GM15510 (cell line): ENCODE measurements around the gene ATP11A.

Experiments used
- POLR2A ChIP-seq: IDR thresholded peaks from 3 replicates; pipeline ENCODE4 v1.6.1; 2011; ENCODE audit warnings: borderline replicate concordance; ENCODE audit not compliant: insufficient read length; ENCODE audit errors: extremely low read depth

Gene ATP11A

GRCh38 chr13:112732679-112733078 is 42.8 kb downstream of the ATP11A start:
- TF ChIP-seq POLR2A = no peak

- TF ChIP-seq POLR2A = no peak
These were observed 43.3 kb downstream of the ATP11A start for GRCh38 chr13:112733112-112733511.

GRCh38 chr13:112733661-112734379 is 44.0 kb downstream of the ATP11A start:
- no peak for TF ChIP-seq POLR2A

- TF ChIP-seq POLR2A = no peak
These were observed 45.1 kb downstream of the ATP11A start for GRCh38 chr13:112734696-112735547.

GRCh38 chr13:112735791-112736190 is 46.0 kb downstream of the ATP11A start:
- TF ChIP-seq POLR2A = no peak

- no peak for TF ChIP-seq POLR2A
These were observed 47.5 kb downstream of the ATP11A start for GRCh38 chr13:112737294-112737693.

GRCh38 chr13:112738606-112739005 is 48.8 kb downstream of the ATP11A start:
- TF ChIP-seq POLR2A = no peak

GRCh38 chr13:112740502-112741131 is 50.8 kb downstream of the ATP11A start:
- no peak for TF ChIP-seq POLR2A

- no peak for TF ChIP-seq POLR2A
These were observed 51.4 kb downstream of the ATP11A start for GRCh38 chr13:112741185-112741755.

- TF ChIP-seq POLR2A = no peak
These were observed 52.2 kb downstream of the ATP11A start for GRCh38 chr13:112741835-112742570.

GRCh38 chr13:112742583-112742982 is 52.7 kb downstream of the ATP11A start:
- TF ChIP-seq POLR2A = no peak

- no peak for TF ChIP-seq POLR2A
These were observed 53.8 kb downstream of the ATP11A start for GRCh38 chr13:112743451-112744167.

- TF ChIP-seq POLR2A = no peak
These were observed 54.6 kb downstream of the ATP11A start for GRCh38 chr13:112744168-112745021.

- TF ChIP-seq POLR2A = no peak
These were observed 56.2 kb downstream of the ATP11A start for GRCh38 chr13:112746044-112746443.

- TF ChIP-seq POLR2A = no peak
These were observed 57.4 kb downstream of the ATP11A start for GRCh38 chr13:112747256-112747655.
